Mononuclear cell (primary cell): ENCODE measurements around the gene POMT1. TPM values are rescaled to one million over a fixed set of nuclear protein-coding genes. Genes with fewer than 3 reads are reported as not detected.

ENCODE experiments used
- H3K27me3 ChIP-seq: 2 replicates; pipeline ENCODE4 v1.6.0; 2011; ENCODE audit warnings: low read length, control low read depth; ENCODE audit not compliant: insufficient read depth
- H3K4me1 ChIP-seq: 2 replicates; pipeline ENCODE4 v1.5.1; 2011; ENCODE audit warnings: mild to moderate bottlenecking, low read length, control low read depth; ENCODE audit not compliant: insufficient read depth
- H3K4me3 ChIP-seq: 2 replicates; pipeline ENCODE4 v1.5.1; 2011; ENCODE audit warnings: mild to moderate bottlenecking, low read length, moderate library complexity
- H3K9me3 ChIP-seq: 2 replicates; pipeline ENCODE4 v1.5.1; 2011; ENCODE audit warnings: low read depth, mild to moderate bottlenecking, control low read depth, low read length
- total RNA-seq: library from RNA; depleted of rRNA; stranded (reverse); fragments of >200 nt; gene quantifications from one replicate; pipeline ENCODE4 v1.2.3, GENCODE V29; 2012

The POMT1 gene
- total RNA-seq, 1 donor = 18.9 TPM

DNA sequence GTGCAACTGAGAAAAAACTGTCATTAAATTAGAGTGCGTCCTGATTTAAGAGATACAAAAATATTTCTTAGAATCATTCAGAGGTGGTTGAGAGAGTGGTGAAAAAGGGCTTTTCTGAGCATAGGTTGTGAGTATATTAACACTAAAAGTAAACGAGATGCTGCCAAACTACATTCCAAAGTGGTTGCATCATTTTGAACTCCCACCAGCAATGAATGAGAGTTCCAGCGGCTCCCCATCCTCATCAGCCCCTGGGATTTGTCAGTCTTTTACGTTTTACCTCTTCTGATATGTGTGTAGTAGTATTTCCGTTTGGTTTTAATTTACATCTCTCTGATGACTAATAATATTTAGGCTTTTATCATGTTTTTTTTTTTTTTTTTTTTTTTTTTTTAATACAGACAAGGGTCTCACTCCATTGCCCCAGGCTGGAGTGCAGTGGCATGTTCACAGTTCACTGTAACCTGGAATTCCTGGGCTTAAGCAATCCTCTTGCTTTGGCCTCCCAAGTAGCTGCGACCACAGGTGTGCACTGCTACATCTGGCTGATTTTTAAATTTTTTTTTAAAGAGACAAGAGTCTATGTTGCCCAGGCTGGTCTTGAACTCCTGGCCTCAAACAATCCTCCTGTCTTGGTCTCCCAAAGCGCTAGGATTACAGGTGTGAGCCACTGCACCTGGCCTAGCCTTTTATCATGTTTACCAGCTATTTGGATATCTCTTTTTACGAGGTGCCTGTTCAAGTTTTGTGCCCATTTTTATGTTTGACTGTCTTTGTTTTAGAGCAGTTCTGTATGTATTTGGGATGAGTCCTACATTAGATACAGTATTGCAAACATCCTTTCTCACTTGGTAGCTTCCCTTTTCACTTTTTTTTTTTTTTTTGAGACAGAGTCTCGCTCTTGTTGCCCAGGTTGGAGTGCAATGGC, 59.6 kb downstream of the POMT1 start:
- Histone ChIP-seq H3K4me3 (no peak overlapping the region), H3K9me3 (no peaks in the 10 kb centered on the region), H3K27me3 (no peaks in the 10 kb centered on the region), H3K4me1 (no peaks in the 10 kb centered on the region)

DNA sequence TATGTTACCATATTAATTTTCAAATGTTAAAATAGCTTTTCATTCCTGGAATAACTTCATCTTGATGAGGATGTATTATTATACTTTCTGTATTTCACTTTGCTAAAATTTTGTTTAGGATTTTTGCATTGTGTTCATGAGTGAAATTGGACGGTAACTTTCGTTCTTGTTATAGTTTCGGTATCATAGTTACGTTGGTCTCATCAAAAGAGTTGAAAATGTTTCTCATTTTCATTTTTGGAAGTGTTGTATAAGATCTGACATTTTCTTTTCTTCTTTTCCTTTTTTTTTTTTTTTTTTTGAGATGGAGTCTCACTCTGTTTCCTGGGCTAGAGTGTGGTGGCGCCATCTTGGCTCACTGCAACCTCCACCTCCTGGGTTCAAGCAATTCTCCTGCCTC, 62.7 kb downstream of the POMT1 start:
- Histone ChIP-seq H3K4me3 (no peak overlapping the region), H3K27me3 (no peaks in the 10 kb centered on the region), H3K9me3 (no peaks in the 10 kb centered on the region), H3K4me1 (no peaks in the 10 kb centered on the region)

DNA sequence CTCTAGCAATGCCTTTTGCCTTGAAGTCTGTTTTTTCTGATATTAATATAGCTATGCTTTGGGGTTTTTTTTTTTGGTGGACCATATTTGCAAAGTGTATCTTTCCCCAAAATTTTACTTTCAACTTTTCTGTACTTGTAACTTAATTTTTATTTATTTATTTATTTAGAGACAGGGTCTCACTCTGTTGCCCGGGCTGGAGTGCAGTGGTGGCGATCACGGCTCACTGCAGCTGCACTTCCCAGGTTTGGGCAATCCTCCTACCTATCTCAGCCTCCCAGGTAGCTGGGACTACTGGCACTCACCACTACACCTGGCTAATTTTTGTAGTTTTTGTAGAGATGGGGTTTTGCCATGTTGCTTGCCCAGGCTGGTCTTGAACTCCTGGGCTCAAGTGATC, 63.4 kb downstream of the POMT1 start:
- Histone ChIP-seq H3K27me3 (no peaks in the 10 kb centered on the region), H3K4me3 (no peak overlapping the region), H3K9me3 (no peaks in the 10 kb centered on the region), H3K4me1 (no peaks in the 10 kb centered on the region)

DNA sequence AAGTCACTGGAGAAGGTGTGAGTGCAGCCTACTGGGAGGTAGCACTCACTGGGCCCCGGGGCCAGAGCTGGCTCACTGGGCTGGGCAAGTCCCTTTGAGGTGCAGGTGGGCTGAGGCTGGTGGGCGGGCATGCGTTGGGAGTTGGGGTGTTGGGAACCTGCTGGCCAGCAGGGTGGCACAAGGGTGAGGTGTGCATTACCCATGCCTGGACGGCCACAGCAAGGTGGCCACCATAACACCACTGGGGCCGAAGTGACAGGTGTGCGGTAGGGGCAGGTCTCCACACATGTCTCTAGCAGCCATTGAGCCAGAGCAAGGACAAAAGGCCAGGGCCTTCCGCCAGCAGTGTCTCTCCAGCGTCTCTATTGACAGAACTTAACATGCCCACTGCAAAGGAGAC, 65.2 kb downstream of the POMT1 start:
- Histone ChIP-seq H3K9me3 (no peaks in the 10 kb centered on the region), H3K4me3 (no peak overlapping the region), H3K4me1 (no peaks in the 10 kb centered on the region), H3K27me3 (no peaks in the 10 kb centered on the region)

Other genes starting within 250 kb of the POMT1 start
- 32.3 TPM for gene FAM78A, start 226.4 kb upstream of the POMT1 start, total RNA-seq
- 0.52 TPM for gene PLPP7, start 213.2 kb upstream of the POMT1 start, total RNA-seq
- 86.0 TPM for gene PRRC2B, start 108.8 kb upstream of the POMT1 start, total RNA-seq
- gene UCK1, start 28.3 kb downstream of the POMT1 start, total RNA-seq = 12.9 TPM
- gene PRRT1B, start 42.6 kb downstream of the POMT1 start, total RNA-seq = not detected
- 119 TPM for gene RAPGEF1, start 237.2 kb downstream of the POMT1 start, total RNA-seq